ENCODE data around the gene TIMM50.
"Not testable (repeated sequence)": the region's sequence is repeated elsewhere in the genome, so short reads cannot be mapped to it uniquely, and the experiment has no call there.

The TIMM50 gene

GRCh38 chr19:39449116-39449797 is 31.4 kb upstream of the TIMM50 start:
- Mint-ChIP-seq H3K4me3 (peak overlapping the region; percentile 74), H3K27ac (peak overlapping the region; percentile 88), H3K27me3 (no peaks in the 10 kb centered on the region), H3K36me3 (peaks cover 29% of the 10 kb centered on the region), H3K9me3 (no peaks in the 10 kb centered on the region), H3K4me1 (peaks cover 56% of the 10 kb centered on the region)
- DNase-seq (ENCODE audit: low spot score in 2 of 2) = no peak
- no peak for ATAC-seq (ENCODE audit: low read depth)

GRCh38 chr19:39451257-39451656 is 29.4 kb upstream of the TIMM50 start:
- H3K27me3 Mint-ChIP-seq; DNase-seq (ENCODE audit: low spot score in 2 of 2); H3K9me3 Mint-ChIP-seq; ATAC-seq (ENCODE audit: low read depth); H3K4me3 Mint-ChIP-seq: not testable (repeated sequence)
- Mint-ChIP-seq H3K36me3 (peaks cover 33% of the 10 kb centered on the region), H3K4me1 (peaks cover 54% of the 10 kb centered on the region), H3K27ac (peak overlapping the region; percentile 32)

DNA sequence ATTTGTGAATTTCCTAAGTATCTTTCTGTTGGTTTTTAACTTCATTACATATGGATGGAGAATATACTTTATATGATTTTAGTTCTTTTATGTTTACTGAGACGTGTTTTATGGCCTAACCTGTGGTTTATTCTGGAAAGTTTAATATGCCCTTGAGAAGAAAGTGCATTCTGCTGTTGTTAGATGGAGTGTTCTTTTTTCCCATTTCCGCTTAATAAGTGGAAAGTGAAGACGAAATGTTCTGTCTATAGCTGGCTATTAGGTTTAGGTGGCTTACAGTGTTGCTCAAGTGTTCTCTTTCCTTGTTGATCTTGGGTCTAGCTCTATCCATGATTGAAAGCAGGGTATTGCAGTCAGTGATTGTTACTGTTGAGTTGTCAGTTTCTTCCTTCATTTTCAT is 17.2 kb upstream of the TIMM50 start:
- Mint-ChIP-seq H3K4me1 (peaks cover 4% of the 10 kb centered on the region), H3K27ac (no peak overlapping the region), H3K36me3 (peaks cover 38% of the 10 kb centered on the region), H3K27me3 (no peaks in the 10 kb centered on the region), H3K4me3 (no peak overlapping the region), H3K9me3 (no peaks in the 10 kb centered on the region)
- DNase-seq (ENCODE audit: low spot score in 2 of 2) (no peak), ATAC-seq (ENCODE audit: low read depth) (no peak)

DNA sequence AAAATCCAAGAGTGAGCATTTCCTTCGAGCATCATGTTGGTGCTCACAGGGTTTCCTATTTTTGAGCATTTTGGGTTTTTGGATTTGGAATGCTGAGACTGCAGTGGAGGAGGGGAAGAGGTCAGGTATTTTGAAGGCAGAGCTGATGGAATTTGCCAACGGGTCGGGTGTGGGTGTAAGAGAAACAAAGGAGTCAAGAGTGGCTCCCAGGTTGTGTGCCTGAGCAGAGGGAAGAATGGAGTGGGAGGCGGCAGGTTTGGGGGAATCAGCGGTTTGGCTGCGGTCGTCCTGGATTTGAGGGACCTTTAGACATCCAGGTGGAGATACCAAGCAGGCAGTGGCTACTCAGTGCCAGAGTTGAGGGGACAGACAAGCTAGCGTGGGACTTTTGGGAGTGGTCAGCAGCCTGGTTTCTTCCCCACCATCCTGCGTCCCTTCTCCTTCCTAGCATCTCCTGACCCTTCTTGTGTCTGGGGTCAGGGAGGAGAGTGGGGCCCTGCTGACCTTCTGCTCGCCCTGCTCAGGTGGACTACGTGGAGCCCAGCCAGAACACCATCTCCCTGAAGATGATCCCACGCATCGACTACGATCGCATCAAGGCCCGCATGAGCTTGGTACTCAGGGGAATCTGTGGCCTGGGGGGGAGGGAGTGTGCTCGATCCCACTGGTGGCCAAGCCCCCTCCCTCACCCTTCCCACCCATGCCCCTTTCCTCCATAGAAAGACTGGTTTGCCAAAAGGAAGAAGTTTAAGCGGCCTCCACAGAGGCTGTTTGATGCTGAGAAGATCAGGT is 14.5 kb upstream of the TIMM50 start:
- H3K4me1 Mint-ChIP-seq = no peaks in the 10 kb centered on the region
- H3K27me3 Mint-ChIP-seq = no peaks in the 10 kb centered on the region
- H3K36me3 Mint-ChIP-seq = peaks cover 35% of the 10 kb centered on the region
- H3K27ac Mint-ChIP-seq = no peak overlapping the region
- no peak overlapping the region for H3K4me3 Mint-ChIP-seq
- H3K9me3 Mint-ChIP-seq = no peaks in the 10 kb centered on the region
- no peak for DNase-seq (ENCODE audit: low spot score in 2 of 2)
- no peak for ATAC-seq (ENCODE audit: low read depth)

GRCh38 chr19:39467941-39468340 is 12.7 kb upstream of the TIMM50 start:
- no peak for ATAC-seq (ENCODE audit: low read depth)
- Mint-ChIP-seq H3K4me1 (peaks cover 3% of the 10 kb centered on the region), H3K27me3 (no peaks in the 10 kb centered on the region), H3K36me3 (peaks cover 42% of the 10 kb centered on the region), H3K27ac (no peak overlapping the region), H3K4me3 (no peak overlapping the region), H3K9me3 (no peaks in the 10 kb centered on the region)
- no peak for DNase-seq (ENCODE audit: low spot score in 2 of 2)

DNA sequence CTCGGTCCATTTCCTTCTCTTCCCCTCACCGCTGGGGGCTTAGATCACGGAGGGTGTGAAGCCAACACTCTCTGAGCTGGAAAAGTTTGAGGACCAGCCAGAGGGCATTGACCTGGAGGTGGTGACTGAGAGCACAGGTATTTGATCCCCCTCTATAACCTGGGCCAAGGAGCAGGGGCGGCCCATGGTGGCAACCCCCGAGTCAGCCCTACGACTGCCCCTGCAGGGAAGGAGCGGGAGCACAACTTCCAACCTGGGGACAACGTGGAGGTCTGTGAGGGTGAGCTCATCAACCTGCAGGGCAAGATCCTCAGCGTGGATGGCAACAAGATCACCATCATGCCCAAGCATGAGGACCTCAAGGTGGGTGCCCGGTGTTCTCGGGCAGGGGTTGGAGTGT is 11.6 kb upstream of the TIMM50 start:
- peaks cover 5% of the 10 kb centered on the region for H3K4me1 Mint-ChIP-seq
- no peaks in the 10 kb centered on the region for H3K9me3 Mint-ChIP-seq
- H3K36me3 Mint-ChIP-seq = peaks cover 40% of the 10 kb centered on the region
- H3K27ac Mint-ChIP-seq = peak overlapping the region; percentile 24
- H3K4me3 Mint-ChIP-seq = no peak overlapping the region
- H3K27me3 Mint-ChIP-seq = no peaks in the 10 kb centered on the region
- DNase-seq (ENCODE audit: low spot score in 2 of 2) (no peak), ATAC-seq (ENCODE audit: low read depth) (no peak)

DNA sequence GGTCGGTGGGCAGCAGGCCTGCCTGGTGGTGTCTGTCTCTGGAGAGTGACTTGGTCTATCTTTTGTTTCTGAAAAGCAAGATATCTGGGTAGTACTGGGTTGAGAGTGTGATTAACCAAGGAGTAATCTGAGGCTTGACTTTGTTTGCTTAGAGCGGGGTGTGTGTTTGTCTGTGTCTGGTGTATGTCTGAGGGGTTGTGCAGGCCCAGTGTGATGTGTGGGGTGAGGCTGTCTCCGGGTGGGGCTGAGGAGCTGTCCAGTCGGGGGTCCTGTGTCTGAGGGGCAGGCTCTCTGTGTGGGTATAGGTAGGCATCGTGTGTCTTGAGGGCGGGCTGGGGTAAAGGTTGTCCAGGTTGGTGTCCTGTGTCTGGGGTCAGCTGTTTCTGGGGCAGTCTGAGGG is 11.1 kb upstream of the TIMM50 start:
- Mint-ChIP-seq H3K27me3 (no peaks in the 10 kb centered on the region), H3K27ac (peak overlapping the region; percentile 24), H3K9me3 (no peaks in the 10 kb centered on the region), H3K4me1 (peaks cover 9% of the 10 kb centered on the region), H3K36me3 (peaks cover 46% of the 10 kb centered on the region), H3K4me3 (no peak overlapping the region)
- DNase-seq (ENCODE audit: low spot score in 2 of 2) = no peak
- no peak for ATAC-seq (ENCODE audit: low read depth)

GRCh38 chr19:39470724-39471339 is 9.8 kb upstream of the TIMM50 start:
- no peak overlapping the region for H3K4me3 Mint-ChIP-seq
- no peak overlapping the region for H3K27ac Mint-ChIP-seq
- no peak for DNase-seq (ENCODE audit: low spot score in 2 of 2)
- H3K9me3 Mint-ChIP-seq = no peaks in the 10 kb centered on the region
- H3K4me1 Mint-ChIP-seq = peaks cover 9% of the 10 kb centered on the region
- H3K36me3 Mint-ChIP-seq = peaks cover 45% of the 10 kb centered on the region
- no peaks in the 10 kb centered on the region for H3K27me3 Mint-ChIP-seq
- ATAC-seq (ENCODE audit: low read depth) = no peak

GRCh38 chr19:39471756-39472536 is 8.7 kb upstream of the TIMM50 start:
- H3K27me3 Mint-ChIP-seq = no peaks in the 10 kb centered on the region
- H3K4me3 Mint-ChIP-seq = no peak overlapping the region
- H3K4me1 Mint-ChIP-seq = peaks cover 9% of the 10 kb centered on the region
- ATAC-seq (ENCODE audit: low read depth) (no peak), DNase-seq (ENCODE audit: low spot score in 2 of 2) (no peak)
- no peak overlapping the region for H3K27ac Mint-ChIP-seq
- no peaks in the 10 kb centered on the region for H3K9me3 Mint-ChIP-seq
- peaks cover 44% of the 10 kb centered on the region for H3K36me3 Mint-ChIP-seq

DNA sequence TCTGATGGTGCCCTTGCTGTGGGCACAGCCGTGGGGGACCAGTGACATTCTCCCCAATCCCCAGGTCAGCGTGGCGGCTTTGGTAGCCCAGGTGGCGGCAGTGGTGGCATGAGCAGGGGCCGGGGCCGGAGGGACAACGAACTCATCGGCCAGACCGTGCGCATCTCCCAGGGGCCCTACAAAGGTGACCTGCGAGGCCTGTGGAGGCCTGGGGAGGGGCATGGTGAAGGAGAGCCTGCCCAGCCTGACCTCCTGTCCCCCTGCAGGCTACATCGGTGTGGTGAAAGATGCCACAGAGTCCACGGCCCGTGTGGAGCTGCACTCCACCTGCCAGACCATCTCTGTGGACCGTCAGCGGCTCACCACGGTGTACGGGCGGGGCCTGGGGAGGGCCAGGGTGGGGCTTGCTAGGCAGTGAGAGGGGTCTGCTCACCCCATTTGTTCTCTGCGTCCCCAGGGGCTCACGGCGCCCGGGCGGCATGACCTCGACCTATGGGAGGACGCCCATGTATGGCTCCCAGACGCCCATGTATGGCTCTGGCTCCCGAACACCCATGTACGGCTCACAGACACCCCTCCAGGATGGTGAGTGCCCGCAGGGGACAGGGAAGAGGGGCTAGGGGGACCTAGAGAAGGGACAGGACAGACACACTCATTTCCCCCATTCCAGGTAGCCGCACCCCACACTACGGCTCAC is 7.7 kb upstream of the TIMM50 start:
- H3K4me1 Mint-ChIP-seq = peaks cover 9% of the 10 kb centered on the region

DNA sequence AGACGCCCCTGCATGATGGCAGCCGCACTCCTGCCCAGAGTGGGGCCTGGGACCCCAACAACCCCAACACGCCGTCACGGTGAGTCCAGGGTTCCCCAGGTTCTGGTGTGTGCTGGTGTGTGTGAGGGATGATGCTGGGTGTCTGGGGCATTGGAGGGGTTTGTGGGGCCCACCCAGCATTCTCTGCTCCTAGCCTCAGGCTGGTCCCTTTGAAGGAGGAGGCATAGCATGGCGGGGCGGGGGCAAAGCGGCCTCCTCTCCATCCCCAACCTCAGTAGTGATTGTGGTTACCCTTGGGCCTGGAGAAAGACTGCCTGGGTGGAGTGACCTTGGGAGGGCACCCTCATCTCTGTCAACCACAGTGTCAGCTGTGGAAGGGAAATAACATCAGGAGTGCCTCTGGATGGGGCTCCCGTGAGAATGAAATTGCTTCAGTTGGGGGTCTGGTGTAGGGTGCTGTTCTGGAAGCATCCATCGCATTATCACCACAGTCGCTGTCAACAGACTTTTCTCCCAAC is 7.1 kb upstream of the TIMM50 start:
- Mint-ChIP-seq H3K36me3 (peaks cover 41% of the 10 kb centered on the region), H3K4me3 (no peak overlapping the region), H3K4me1 (peaks cover 9% of the 10 kb centered on the region), H3K27ac (no peak overlapping the region), H3K27me3 (no peaks in the 10 kb centered on the region), H3K9me3 (no peaks in the 10 kb centered on the region)
- DNase-seq (ENCODE audit: low spot score in 2 of 2) (no peak), ATAC-seq (ENCODE audit: low read depth) (no peak)

More for the DNA sequence above, 7.7 kb upstream of the TIMM50 start:
- DNase-seq (ENCODE audit: low spot score in 2 of 2) (no peak), ATAC-seq (ENCODE audit: low read depth) (no peak)
- H3K9me3 Mint-ChIP-seq = no peaks in the 10 kb centered on the region
- no peak overlapping the region for H3K27ac Mint-ChIP-seq
- H3K36me3 Mint-ChIP-seq = peaks cover 44% of the 10 kb centered on the region
- H3K4me3 Mint-ChIP-seq = no peak overlapping the region
- no peaks in the 10 kb centered on the region for H3K27me3 Mint-ChIP-seq

DNA sequence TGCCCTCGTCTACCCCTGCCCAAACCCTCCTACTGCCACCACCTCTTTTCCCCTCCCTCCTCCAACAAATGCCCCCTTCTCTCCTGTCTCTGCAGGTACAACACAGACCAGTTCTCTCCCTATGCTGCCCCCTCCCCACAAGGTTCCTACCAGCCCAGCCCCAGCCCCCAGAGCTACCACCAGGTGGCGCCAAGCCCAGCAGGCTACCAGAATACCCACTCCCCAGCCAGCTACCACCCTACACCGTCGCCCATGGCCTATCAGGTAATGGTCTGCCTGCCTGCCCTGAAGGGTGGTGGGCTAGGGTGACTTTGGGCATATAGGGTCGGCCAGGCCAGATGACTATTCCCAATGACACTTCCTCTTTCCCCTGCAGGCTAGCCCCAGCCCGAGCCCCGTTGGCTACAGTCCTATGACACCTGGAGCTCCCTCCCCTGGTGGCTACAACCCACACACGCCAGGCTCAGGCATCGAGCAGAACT is 6.5 kb upstream of the TIMM50 start:
- peaks cover 37% of the 10 kb centered on the region for H3K36me3 Mint-ChIP-seq
- ATAC-seq (ENCODE audit: low read depth) (peak; percentile 92), DNase-seq (ENCODE audit: low spot score in 2 of 2) (peak; percentile 67 to 77)
- no peaks in the 10 kb centered on the region for H3K9me3 Mint-ChIP-seq
- peak overlapping the region; percentile 73 for H3K27ac Mint-ChIP-seq
- peaks cover 9% of the 10 kb centered on the region for H3K4me1 Mint-ChIP-seq
- H3K4me3 Mint-ChIP-seq = no peak overlapping the region
- H3K27me3 Mint-ChIP-seq = no peaks in the 10 kb centered on the region

GRCh38 chr19:39475748-39476147 is 4.9 kb upstream of the TIMM50 start:
- Mint-ChIP-seq H3K27ac (no peak overlapping the region), H3K9me3 (no peaks in the 10 kb centered on the region), H3K4me1 (peaks cover 17% of the 10 kb centered on the region), H3K27me3 (no peaks in the 10 kb centered on the region), H3K36me3 (peaks cover 28% of the 10 kb centered on the region), H3K4me3 (no peak overlapping the region)
- DNase-seq (ENCODE audit: low spot score in 2 of 2) (no peak), ATAC-seq (ENCODE audit: low read depth) (no peak)
